Measurements from ENCODE around the gene PSRC1. TPM values are rescaled to one million over a fixed set of nuclear protein-coding genes. Genes with fewer than 3 reads are reported as not detected.

The PSRC1 gene
- total RNA-seq, 4 donors from 2014 or later: 5.3 to 12.5 (median 6.4) TPM

- H3K27me3 ChIP-seq: no peaks in the 10 kb centered on the region
- no peak overlapping the region for H3K4me3 ChIP-seq
- DNase-seq (ENCODE audit: extremely low spot score): no peak
- no peaks in the 10 kb centered on the region for H3K9me3 ChIP-seq
- H3K4me1 ChIP-seq: peaks cover 4 to 21% (median 15%) of the 10 kb centered on the region in 4 donors
- TF ChIP-seq POLR2AphosphoS5 (IDR thresholded peaks at IDR 0.05) (no peak), CTCF (IDR thresholded peaks at IDR 0.05) (no peak), EP300 (IDR thresholded peaks at IDR 0.05) (no peak), POLR2A (IDR thresholded peaks at IDR 0.05; ENCODE audit: low read depth) (no peak)
- WGBS: 93% methylated on average over 3 of the region's 17 CpGs
- peaks cover 0 to 85% (median 37%) of the 10 kb centered on the region in 4 donors for H3K36me3 ChIP-seq
- intact Hi-C loops (cut with DNase I): no loop called here
- no peak overlapping the region for H3K27ac ChIP-seq (replicated peaks in 1 of 4)
Measured at GRCh38 chr1:109267743-109268300, 15.1 kb downstream of the PSRC1 start.

- 91% methylated on average over 10 of the region's 11 CpGs for WGBS
- H3K27ac ChIP-seq (replicated peaks in 1 of 4): no peak overlapping the region
- H3K4me3 ChIP-seq: no peak overlapping the region
- peaks cover 4 to 22% (median 17%) of the 10 kb centered on the region in 4 donors for H3K4me1 ChIP-seq
- DNase-seq (ENCODE audit: extremely low spot score): no peak
- no peaks in the 10 kb centered on the region for H3K9me3 ChIP-seq
- intact Hi-C loops (cut with DNase I): no loop called here
- no peaks in the 10 kb centered on the region for H3K27me3 ChIP-seq
- TF ChIP-seq CTCF (IDR thresholded peaks at IDR 0.05): no peak
- TF ChIP-seq EP300 (IDR thresholded peaks at IDR 0.05): no peak
- TF ChIP-seq POLR2AphosphoS5 (IDR thresholded peaks at IDR 0.05): no peak
- no peak for TF ChIP-seq POLR2A (IDR thresholded peaks at IDR 0.05; ENCODE audit: low read depth)
- peaks cover 0 to 83% (median 37%) of the 10 kb centered on the region in 4 donors for H3K36me3 ChIP-seq
Measured at GRCh38 chr1:109266965-109267364, 16.0 kb downstream of the PSRC1 start.

GRCh38 chr1:109265741-109266330 is 17.1 kb downstream of the PSRC1 start:
- no peak overlapping the region for H3K4me3 ChIP-seq
- 93% methylated on average over 10 of the region's 13 CpGs for WGBS
- H3K27me3 ChIP-seq: no peaks in the 10 kb centered on the region
- H3K9me3 ChIP-seq: no peaks in the 10 kb centered on the region
- peaks cover 4 to 22% (median 17%) of the 10 kb centered on the region in 4 donors for H3K4me1 ChIP-seq
- intact Hi-C loops (cut with DNase I): no loop called here
- H3K27ac ChIP-seq (replicated peaks in 1 of 4): no peak overlapping the region
- no peak for TF ChIP-seq POLR2A (IDR thresholded peaks at IDR 0.05; ENCODE audit: low read depth)
- no peak for TF ChIP-seq POLR2AphosphoS5 (IDR thresholded peaks at IDR 0.05)
- no peak for TF ChIP-seq CTCF (IDR thresholded peaks at IDR 0.05)
- TF ChIP-seq EP300 (IDR thresholded peaks at IDR 0.05): no peak
- peaks cover 0 to 83% (median 39%) of the 10 kb centered on the region in 4 donors for H3K36me3 ChIP-seq
- DNase-seq (ENCODE audit: extremely low spot score): no peak

GRCh38 chr1:109265016-109265415 is 17.9 kb downstream of the PSRC1 start:
- Histone ChIP-seq H3K9me3 (no peaks in the 10 kb centered on the region), H3K4me1 (peaks cover 4 to 22% (median 17%) of the 10 kb centered on the region in 4 donors), H3K27ac (replicated peaks in 1 of 4) (no peak overlapping the region), H3K36me3 (peaks cover 0 to 80% (median 37%) of the 10 kb centered on the region in 4 donors), H3K27me3 (no peaks in the 10 kb centered on the region), H3K4me3 (no peak overlapping the region)
- intact Hi-C loops (cut with DNase I): no loop called here
- TF ChIP-seq CTCF (IDR thresholded peaks at IDR 0.05) (no peak), POLR2A (IDR thresholded peaks at IDR 0.05; ENCODE audit: low read depth) (no peak), EP300 (IDR thresholded peaks at IDR 0.05) (no peak), POLR2AphosphoS5 (IDR thresholded peaks at IDR 0.05) (no peak)
- WGBS: no CpG with 5 or more reads among the region's 4 CpGs
- DNase-seq (ENCODE audit: extremely low spot score): no peak
